OCI-LY3 (cell line): Measurements from ENCODE around the gene TRERF1.

Experiments used
- H2AFZ ChIP-seq: fragments of 200-600, 300-600 bp; shearing (Covaris generic); 2 replicates; pipeline ENCODE4 v1.6.0; 2014; ENCODE audit warnings: antibody characterized with exemption, low read depth, low read length
- H3K27ac ChIP-seq: fragments of 200-600, 300-600 bp; sonication (generic); 2 replicates; pipeline ENCODE4 v1.5.1; 2014; ENCODE audit warnings: mild to moderate bottlenecking, low read length, moderate library complexity, mixed read lengths
- H3K27me3 ChIP-seq: fragments of 200-600, 300-600 bp; sonication (generic); 2 replicates; pipeline ENCODE4 v1.6.1; 2014; ENCODE audit warnings: low read depth, low read length, mixed read lengths
- H3K36me3 ChIP-seq: fragments of 200-600, 300-600 bp; sonication (generic); replicated peaks from 2 replicates; pipeline ENCODE3; 2014; ENCODE audit warnings: low read depth, low read length, mixed read lengths
- H3K4me1 ChIP-seq: fragments of 300-600, 200-600 bp; sonication (generic); 2 replicates; pipeline ENCODE4 v1.6.1; 2014; ENCODE audit warnings: low read length, mixed read lengths
- H3K4me2 ChIP-seq: fragments of 200-600, 300-600 bp; sonication (generic); 2 replicates; pipeline ENCODE4 v1.6.1; 2014; ENCODE audit warnings: low read length, mixed read lengths
- H3K4me3 ChIP-seq: fragments of 300-600, 200-600 bp; sonication (generic); 2 replicates; pipeline ENCODE4 v1.5.1; 2014; ENCODE audit warnings: antibody characterized with exemption, mild to moderate bottlenecking, low read length, moderate library complexity
- H3K79me2 ChIP-seq: fragments of 300-600, 200-600 bp; shearing (Covaris generic); 2 replicates; pipeline ENCODE4 v1.6.1; 2014; ENCODE audit warnings: mild to moderate bottlenecking, low read length, mixed read lengths
- H3K9ac ChIP-seq: fragments of 300-600, 200-600 bp; shearing (Covaris generic); 2 replicates; pipeline ENCODE4 v1.6.0; 2014; ENCODE audit warnings: mild to moderate bottlenecking, low read length, moderate library complexity
- H3K9me3 ChIP-seq: fragments of 200-600, 300-600 bp; shearing (Covaris generic); 2 replicates; pipeline ENCODE4 v1.6.1; 2014; ENCODE audit warnings: low read length, mixed read lengths; ENCODE audit not compliant: insufficient read depth
- H4K20me1 ChIP-seq: fragments of 200-600, 300-600 bp; sonication (generic); 2 replicates; pipeline ENCODE4 v1.6.1; 2016; ENCODE audit warnings: low read length, mixed read lengths; ENCODE audit not compliant: insufficient read depth
- CTCF ChIP-seq: fragments of 200-600, 300-600 bp; sonication (generic); IDR thresholded peaks from 2 replicates; pipeline ENCODE4 v1.5.1; 2014; ENCODE audit warnings: antibody characterized with exemption, low read length, low read depth
- EZH2phosphoT487 ChIP-seq: fragments of 200-600 bp; shearing (Covaris generic); IDR thresholded peaks from 2 replicates; pipeline ENCODE4 v1.6.1; 2018; ENCODE audit warnings: antibody characterized with exemption, mixed run types, low read depth

TRERF1 gene

GRCh38 chr6:42293386-42293977, 158.2 kb downstream of the TRERF1 start:
- Histone ChIP-seq H3K4me1 (peaks cover 11% of the 10 kb centered on the region), H3K4me3 (no peak overlapping the region), H3K9me3 (no peaks in the 10 kb centered on the region), H3K79me2 (no peaks in the 10 kb centered on the region), H3K36me3 (peaks cover 19% of the 10 kb centered on the region), H3K9ac (no peak overlapping the region), H3K27me3 (no peaks in the 10 kb centered on the region), H3K4me2 (no peak overlapping the region), H2AFZ (no peak overlapping the region), H3K27ac (no peak overlapping the region), H4K20me1 (peaks cover 9% of the 10 kb centered on the region; the same call in 1 of the 2 replicates)
- no peak for TF ChIP-seq EZH2phosphoT487
- no peak for TF ChIP-seq CTCF

DNA sequence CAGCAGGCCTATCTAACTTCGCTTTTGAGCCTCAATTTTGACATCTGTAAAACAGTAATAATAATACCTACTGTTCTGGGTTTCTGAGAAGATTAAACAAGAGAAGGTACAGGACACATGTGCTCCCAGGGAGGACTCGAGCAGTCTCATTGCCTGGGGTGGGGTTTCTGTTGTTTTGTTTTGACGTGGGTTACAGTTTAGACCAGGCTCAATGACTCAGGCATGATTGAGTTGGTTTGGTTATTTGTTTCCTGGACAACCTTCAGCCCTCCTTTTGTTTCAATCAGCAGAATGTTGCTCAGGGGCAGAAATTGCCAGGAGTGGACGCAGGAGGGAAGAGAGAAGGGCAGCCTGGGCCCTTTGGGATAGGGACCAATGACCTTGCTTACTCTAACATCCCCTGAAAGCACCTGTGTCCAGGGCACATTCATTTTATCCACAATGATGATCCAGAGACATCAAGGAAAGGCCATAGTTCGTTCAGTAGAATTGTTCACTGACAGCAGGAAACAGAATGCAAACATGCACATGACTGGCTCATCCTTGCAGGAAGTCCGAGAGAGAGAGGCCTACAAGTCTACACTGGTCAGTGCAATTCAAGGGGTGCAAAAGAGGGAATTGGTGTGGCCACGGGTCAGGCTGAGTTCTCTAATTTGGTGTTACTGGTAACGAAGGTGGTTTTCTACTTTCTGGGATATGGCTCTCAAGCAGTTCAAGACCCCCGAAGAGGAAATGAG, 159.6 kb downstream of the TRERF1 start:
- TF ChIP-seq CTCF, result no peak
- TF ChIP-seq EZH2phosphoT487, result no peak
- Histone ChIP-seq H3K27ac (no peak overlapping the region), H3K4me2 (no peak overlapping the region), H3K9ac (no peak overlapping the region), H2AFZ (no peak overlapping the region), H3K79me2 (peaks cover 5% of the 10 kb centered on the region; the same call in 1 of the 2 replicates), H4K20me1 (peaks cover 13% of the 10 kb centered on the region; the same call in 1 of the 2 replicates), H3K9me3 (no peaks in the 10 kb centered on the region), H3K4me3 (no peak overlapping the region), H3K4me1 (peaks cover 11% of the 10 kb centered on the region), H3K36me3 (peaks cover 15% of the 10 kb centered on the region), H3K27me3 (no peaks in the 10 kb centered on the region)

DNA sequence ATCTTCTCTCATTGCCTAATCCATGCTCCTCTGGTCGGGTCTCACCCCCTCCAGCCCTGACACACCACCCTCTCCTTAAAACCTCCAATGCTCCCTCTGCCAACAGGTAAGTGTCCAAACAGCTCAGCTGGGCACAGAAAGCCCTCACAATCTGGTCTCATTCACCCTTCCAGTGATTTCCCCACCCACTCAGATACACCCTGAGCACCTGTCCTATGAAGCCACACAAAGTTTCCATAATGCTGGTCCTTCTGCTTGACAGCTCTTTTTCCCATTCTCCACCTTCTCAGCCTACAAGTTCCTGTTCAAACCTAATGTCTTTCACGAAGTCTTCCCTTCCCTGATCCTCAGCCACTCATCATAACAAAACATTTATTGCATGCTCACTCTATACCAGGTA, 164.0 kb downstream of the TRERF1 start:
- no peak overlapping the region for H3K27ac ChIP-seq
- peaks cover 8% of the 10 kb centered on the region for H3K36me3 ChIP-seq
- H3K4me2 ChIP-seq, result no peak overlapping the region
- peaks cover 11% of the 10 kb centered on the region; the same call in 1 of the 2 replicates for H4K20me1 ChIP-seq
- TF ChIP-seq CTCF (no peak), EZH2phosphoT487 (no peak)
- H3K79me2 ChIP-seq, result peaks cover 5% of the 10 kb centered on the region; the same call in 1 of the 2 replicates
- peaks cover 6% of the 10 kb centered on the region for H3K4me1 ChIP-seq
- no peaks in the 10 kb centered on the region for H3K27me3 ChIP-seq
- no peak overlapping the region for H3K9ac ChIP-seq
- H2AFZ ChIP-seq, result no peak overlapping the region
- H3K9me3 ChIP-seq, result no peaks in the 10 kb centered on the region
- no peak overlapping the region for H3K4me3 ChIP-seq

DNA sequence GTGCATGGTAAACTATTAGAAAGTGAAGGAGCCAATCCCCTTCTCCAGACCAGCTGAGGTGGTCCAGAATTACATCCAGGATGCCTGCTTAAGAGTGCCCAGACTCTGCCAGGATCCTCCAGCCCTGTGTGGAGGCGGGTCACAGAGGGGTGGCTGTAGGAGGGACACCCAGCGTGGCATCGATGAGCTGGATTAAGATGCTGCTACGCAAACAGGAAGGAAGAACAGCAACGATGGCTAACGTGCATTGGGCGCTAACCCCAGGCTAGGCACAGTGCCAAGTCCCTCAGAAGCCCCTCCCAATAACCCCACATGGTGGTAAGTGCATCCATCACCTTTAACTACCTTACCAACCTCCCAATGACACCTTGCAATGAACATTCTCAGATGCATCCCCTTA, 170.2 kb downstream of the TRERF1 start:
- H3K9ac ChIP-seq, result no peak overlapping the region
- no peak overlapping the region for H3K27ac ChIP-seq
- no peak for TF ChIP-seq CTCF
- TF ChIP-seq EZH2phosphoT487, result no peak
- H3K9me3 ChIP-seq, result no peaks in the 10 kb centered on the region
- H3K4me2 ChIP-seq, result no peak overlapping the region
- peaks cover 7% of the 10 kb centered on the region; the same call in 1 of the 2 replicates for H4K20me1 ChIP-seq
- peaks cover 21% of the 10 kb centered on the region for H3K4me1 ChIP-seq
- H3K36me3 ChIP-seq, result peaks cover 7% of the 10 kb centered on the region
- no peak overlapping the region for H2AFZ ChIP-seq
- H3K27me3 ChIP-seq, result no peaks in the 10 kb centered on the region
- no peak overlapping the region for H3K4me3 ChIP-seq
- no peaks in the 10 kb centered on the region; the same call in 1 of the 2 replicates for H3K79me2 ChIP-seq
